ENCODE measurements around the gene HTR5A.
"Not testable (repeated sequence)": the region's sequence is repeated elsewhere in the genome, so short reads cannot be mapped to it uniquely, and the experiment has no call there.

Gene HTR5A

GRCh38 chr7:155069992-155070751, at the start of gene HTR5A:
TSS of gene HTR5A (plus strand) at chr7:155070324. CDS start at chr7:155070900, 576 bp downstream.
- peak; percentile 77 for DNase-seq

GRCh38 chr7:155020996-155021395, 49.1 kb upstream of the HTR5A start:
- no peak for DNase-seq

- no peak for DNase-seq
Observed at GRCh38 chr7:155021699-155022145, 48.4 kb upstream of the HTR5A start.

- no peak for DNase-seq
Observed at GRCh38 chr7:155027879-155028278, 42.2 kb upstream of the HTR5A start.

- DNase-seq = no peak
Observed at GRCh38 chr7:155032978-155033377, 37.1 kb upstream of the HTR5A start.

GRCh38 chr7:155034495-155034894, 35.6 kb upstream of the HTR5A start:
- DNase-seq = not testable (repeated sequence)

- DNase-seq = no peak
Observed at GRCh38 chr7:155038335-155038734, 31.8 kb upstream of the HTR5A start.

- DNase-seq = no peak
Observed at GRCh38 chr7:155043756-155044155, 26.4 kb upstream of the HTR5A start.

GRCh38 chr7:155048006-155048405, 22.1 kb upstream of the HTR5A start:
- no peak for DNase-seq

- no peak for DNase-seq
Observed at GRCh38 chr7:155051355-155051754, 18.8 kb upstream of the HTR5A start.

- DNase-seq = no peak
Observed at GRCh38 chr7:155053002-155053401, 17.1 kb upstream of the HTR5A start.

GRCh38 chr7:155054761-155055160, 15.4 kb upstream of the HTR5A start:
- no peak for DNase-seq

GRCh38 chr7:155057076-155057475, 13.0 kb upstream of the HTR5A start:
- DNase-seq = no peak

- DNase-seq = no peak
Observed at GRCh38 chr7:155058896-155059295, 11.2 kb upstream of the HTR5A start.

- DNase-seq = no peak
Observed at GRCh38 chr7:155059703-155060102, 10.4 kb upstream of the HTR5A start.

GRCh38 chr7:155062411-155062810, 7.7 kb upstream of the HTR5A start:
- no peak for DNase-seq

GRCh38 chr7:155064186-155064585, 5.9 kb upstream of the HTR5A start:
- DNase-seq = no peak

- DNase-seq = no peak
Observed at GRCh38 chr7:155066417-155066950, 3.6 kb upstream of the HTR5A start.

GRCh38 chr7:155071121-155071651, 1.1 kb downstream of the HTR5A start:
- DNase-seq = no peak

- no peak for DNase-seq
Observed at GRCh38 chr7:155071916-155072571, 1.9 kb downstream of the HTR5A start.

- DNase-seq = no peak
Observed at GRCh38 chr7:155073922-155074321, 3.8 kb downstream of the HTR5A start.

GRCh38 chr7:155084021-155084420, 13.9 kb downstream of the HTR5A start:
- no peak for DNase-seq

GRCh38 chr7:155084969-155085368, 14.8 kb downstream of the HTR5A start:
- DNase-seq = no peak

- DNase-seq = no peak
Observed at GRCh38 chr7:155090684-155091083, 20.6 kb downstream of the HTR5A start.
